HepG2 (cell line): ENCODE data around the gene YWHAE. TPM values are rescaled to one million over a fixed set of nuclear protein-coding genes. Genes with fewer than 3 reads are reported as not detected.

Experiments used
- ATAC-seq: fragments of 200-7000 bp; cut with Tn5 transposase; 3 replicates; pipeline ENCODE4 v1.9.1; 2020; ENCODE audit warnings: mild to moderate bottlenecking, moderate library complexity
- BruUV-seq: library from RNA; stranded (reverse); fragments of 400-500 nt; replicated peaks from 2 replicates; lab custom pipeline; 2021; lab: Mats Ljungman, UMichigan
- CTCF ChIA-PET: fragments of 300-600 bp; formaldehyde crosslinking; extraction: SDS; loops from one replicate; lab custom pipeline; 2021; ENCODE audit warnings: low total read pairs, inconsistent platforms, low intra/inter-chr PET ratio; lab: Yijun Ruan, JAX
- POLR2A ChIA-PET: fragments of 350-600 bp; sonication (Branson Sonifier 250); formaldehyde crosslinking; loops from one replicate; lab custom pipeline; 2020; ENCODE audit warnings: antibody characterized with exemption, inconsistent platforms; lab: Yijun Ruan, JAX
- DNase-seq: peaks from one replicate; pipeline ENCODE4 v3.0.0-alpha.2; 2015; ENCODE audit warnings: low spot score
- FAIRE-seq: peaks from 3 replicates; lab custom pipeline; 2011; peaks lifted over from hg19 to GRCh38; lab: Jason Lieb, UNC
- H2AFZ ChIP-seq: one replicate; pipeline ENCODE4 v1.6.1; 2011; ENCODE audit warnings: low read length, inconsistent platforms
- H3K27ac ChIP-seq: fragments of 300-600 bp; 3 replicates; pipeline ENCODE4 v1.8.0; 2011; ENCODE audit warnings: mixed run types, mild to moderate bottlenecking, mixed read lengths, low read length, inconsistent platforms; ENCODE audit not compliant: insufficient read depth; ENCODE audit errors: extremely low read length
- H3K27me3 ChIP-seq, 2 experiments: fragments of 200-600 bp in 1 of 2; 2 replicates in 1 of 2; 3 replicates in 1 of 2; pipeline versions ENCODE4 v1.6.0 to v1.8.0; 2011; ENCODE audit warnings: low read length in 2 of 2, mild to moderate bottlenecking in 2 of 2, moderate library complexity in 2 of 2, inconsistent platforms in 1 of 2; ENCODE audit not compliant: insufficient read depth in 2 of 2, control insufficient read depth in 1 of 2
- H3K36me3 ChIP-seq, 2 experiments: fragments of 200-600 bp in 1 of 2; replicated peaks in 1 of 2; 2 replicates in 1 of 2; 3 replicates in 1 of 2; pipeline versions ENCODE4 v1.5.1 to v1.8.0; 2011; ENCODE audit warnings: low read length in 2 of 2, inconsistent platforms in 1 of 2; ENCODE audit not compliant: insufficient read depth in 2 of 2, control insufficient read depth in 1 of 2
- H3K4me1 ChIP-seq: 2 replicates; pipeline ENCODE4 v1.5.1; 2012; ENCODE audit warnings: low read length, inconsistent platforms; ENCODE audit not compliant: insufficient read depth
- H3K4me2 ChIP-seq: 2 replicates; pipeline ENCODE4 v1.6.0; 2011; ENCODE audit warnings: low read depth, low read length, inconsistent platforms
- H3K4me3 ChIP-seq, 3 experiments: fragments of 200-600 bp in 1 of 3; sonication (generic), shearing (Covaris generic) in 1 of 3; replicated peaks in 1 of 3; 2 replicates each; pipeline ENCODE4 v1.5.1; 2011 to 2016; ENCODE audit warnings: low read length in 3 of 3, inconsistent platforms in 2 of 3, low read depth in 2 of 3, mild to moderate bottlenecking in 2 of 3, control low read depth in 1 of 3, mixed read lengths in 1 of 3; ENCODE audit not compliant: insufficient read depth in 1 of 3
- H3K79me2 ChIP-seq: one replicate; pipeline ENCODE4 v1.6.1; 2011; ENCODE audit warnings: low read length, inconsistent platforms; ENCODE audit not compliant: insufficient read depth
- H3K9ac ChIP-seq: 2 replicates; pipeline ENCODE4 v1.6.0; 2011; ENCODE audit warnings: mild to moderate bottlenecking, low read depth, low read length, inconsistent platforms; ENCODE audit not compliant: insufficient read depth
- H3K9me3 ChIP-seq: 2 replicates; pipeline ENCODE4 v1.5.1; 2012; ENCODE audit warnings: mild to moderate bottlenecking, low read length
- H4K20me1 ChIP-seq: 2 replicates; pipeline ENCODE4 v1.6.0; 2011; ENCODE audit warnings: inconsistent platforms, mild to moderate bottlenecking, low read length, moderate library complexity; ENCODE audit not compliant: insufficient read depth
- CENPBD1 ChIP-seq: sonication (generic); formaldehyde crosslinking; IDR thresholded peaks from 2 replicates; pipeline ENCODE4 v1.8.0; 2022; ENCODE audit warnings: missing genetic modification reagents, low read depth, mild to moderate bottlenecking, borderline replicate concordance
- FOXP1 ChIP-seq, 2 experiments: fragments of 450-650 bp in 1 of 2; IDR thresholded peaks; 2 replicates each; pipeline ENCODE4 v1.6.1; 2017 to 2018; ENCODE audit warnings: antibody characterized with exemption in 1 of 2
- GLI4 ChIP-seq: sonication (generic); formaldehyde crosslinking; IDR thresholded peaks from 2 replicates; pipeline ENCODE4 v1.5.1; 2020; ENCODE audit warnings: missing genetic modification reagents, mild to moderate bottlenecking, moderate library complexity, borderline replicate concordance
- JUN ChIP-seq: sonication (generic); formaldehyde crosslinking; IDR thresholded peaks from 2 replicates; pipeline ENCODE4 v1.4.0; 2020; ENCODE audit warnings: mild to moderate bottlenecking, missing genetic modification reagents
- KDM3A ChIP-seq: IDR thresholded peaks from 2 replicates; pipeline ENCODE4 v1.6.1; 2018; ENCODE audit warnings: low read depth, missing compliant biosample characterization
- KDM5A ChIP-seq: fragments of 200-600 bp; sonication (generic); IDR thresholded peaks from 2 replicates; pipeline ENCODE4 v1.7.0; 2018; ENCODE audit warnings: antibody characterized with exemption, mild to moderate bottlenecking, low read length, borderline replicate concordance
- ZC3H4 ChIP-seq: sonication (generic); formaldehyde crosslinking; IDR thresholded peaks from 2 replicates; pipeline ENCODE4 v1.4.0; 2020; ENCODE audit warnings: missing genetic modification reagents, borderline replicate concordance
- ZNF644 ChIP-seq: IDR thresholded peaks from 2 replicates; pipeline ENCODE4 v1.6.1; 2016; ENCODE audit warnings: low read depth
- WGBS: methylation state at CpG from one replicate; pipeline ENCODE4 v1.1.6; 2017; ENCODE audit warnings: low lambda C conversion rate; 5-methylcytosine and 5-hydroxymethylcytosine counted together
- in situ Hi-C: cut with HindIII; loops from 2 replicates; pipeline ENCODE4 v1.10.0; 2017; ENCODE audit warnings: low pct_unique_long_range_greater_than_20kb; ENCODE audit not compliant: extremely low pct_ligation_motif_present
- intact Hi-C: fragments of 100-400 bp; cut with micrococcal nuclease; formaldehyde crosslinking; loops from one replicate; pipeline ENCODE4 v1.10.0; 2022; ENCODE audit not compliant: unreplicated experiment
- polyA plus RNA-seq, 8 experiments: library from polyadenylated mRNA; depleted of rRNA in 3 of 8; stranded (reverse) in 7 of 8; unstranded in 1 of 8; fragments of >200 nt; fragmentation: Illumina TruSeq in 4 of 8; extraction: Trizol in 4 of 8; gene quantifications; 2 replicates each; pipeline versions ENCODE4 v1.2.1 to v1.2.3, GENCODE V29; 2011 to 2016; ENCODE audit warnings: low read depth in 4 of 8, missing spikeins in 1 of 8, mixed read lengths in 1 of 8; ENCODE audit not compliant: insufficient read depth in 1 of 8
- total RNA-seq, 5 experiments: library from RNA; depleted of rRNA; stranded (reverse); fragments of >200 nt; fragmentation: Illumina TruSeq; extraction: Trizol; gene quantifications; 2 replicates each; pipeline ENCODE4 v1.2.3, GENCODE V29; 2016; ENCODE audit warnings: low read depth in 1 of 5

The YWHAE gene
- total and polyA plus RNA-seq, 2 of the 13 experiments (the other 11 are each of a cell fraction or from before 2014, with no cell fraction given): 256 to 335 TPM

DNA sequence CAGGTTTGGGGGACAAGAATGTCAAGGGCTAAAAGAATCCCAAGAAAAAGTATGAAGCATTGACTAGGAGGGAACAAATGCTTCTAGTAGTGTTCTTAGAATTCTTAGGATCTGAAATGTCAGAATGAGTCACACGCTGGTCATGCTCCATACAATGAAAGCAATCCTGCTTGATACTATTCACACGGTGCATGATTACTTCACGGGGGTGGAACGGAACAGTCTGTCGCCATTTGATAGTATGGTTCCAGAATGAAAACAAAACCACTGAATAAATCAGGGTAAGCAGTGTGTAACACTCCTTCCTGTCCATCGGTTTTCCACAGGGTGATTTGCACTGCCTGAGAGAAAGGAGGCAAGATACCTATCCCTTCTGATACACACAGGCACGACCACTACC, 22.9 kb upstream of the YWHAE start:
- TF ChIP-seq GLI4 (CRISPR knock-in tag): no peak
- no peak for TF ChIP-seq KDM5A
- no peak for TF ChIP-seq ZC3H4
- no peak for TF ChIP-seq JUN (CRISPR knock-in tag)
- no peak overlapping the region for H3K9ac ChIP-seq
- in situ Hi-C loops: no loop called here
- 0 out of 2 replicates have a peak, but pooled peaks cover 3% of the 10 kb centered on the region for H4K20me1 ChIP-seq
- 91% methylated on average over 7 of the region's 7 CpGs for WGBS
- no peak overlapping the region for H2AFZ ChIP-seq
- peaks cover 11 to 47% of the 10 kb centered on the region in 2 experiments; a peak in 4 of 5 replicates for H3K36me3 ChIP-seq
- CTCF ChIA-PET: no interaction called here
- peaks cover 13% of the 10 kb centered on the region for H3K79me2 ChIP-seq
- H3K4me2 ChIP-seq: no peak overlapping the region
- no peak for ATAC-seq
- no peak for FAIRE-seq
- no peaks in the 10 kb centered on the region for H3K4me1 ChIP-seq
- H3K27ac ChIP-seq: no peak overlapping the region
- POLR2A ChIA-PET: no interaction called here
- intact Hi-C loops: no loop called here
- H3K27me3 ChIP-seq: no peaks in the 10 kb centered on the region
- H3K4me3 ChIP-seq: no peak overlapping the region
- BruUV-seq: no TSS peak
- DNase-seq: no peak
- H3K9me3 ChIP-seq: no peaks in the 10 kb centered on the region

- peaks cover 11 to 45% of the 10 kb centered on the region in 2 experiments; a peak in 4 of 5 replicates for H3K36me3 ChIP-seq
These were observed 21.4 kb upstream of the YWHAE start for GRCh38 chr17:1421470-1421869.

More at GRCh38 chr17:1421470-1421869, 21.4 kb upstream of the YWHAE start:
- H2AFZ ChIP-seq: no peak overlapping the region
- 96% methylated on average over 11 of the region's 11 CpGs for WGBS
- POLR2A ChIA-PET: no interaction called here
- TF ChIP-seq KDM3A (no peak), CENPBD1 (CRISPR knock-in tag) (no peak), ZNF644 (CRISPR knock-in tag) (no peak), FOXP1 (IDR thresholded peaks at IDR 0.05) (no peak), FOXP1 (CRISPR knock-in tag; IDR thresholded peaks at IDR 0.05) (no peak)
- TF ChIP-seq, all 625 proteins: peak for 0
- DNase-seq (no peak), ATAC-seq (no peak), FAIRE-seq (no peak)
- Histone ChIP-seq H3K4me3 (no peak overlapping the region), H3K4me1 (no peaks in the 10 kb centered on the region), H3K4me2 (no peak overlapping the region), H3K9me3 (no peaks in the 10 kb centered on the region), H3K27me3 (no peaks in the 10 kb centered on the region), H4K20me1 (0 out of 2 replicates have a peak, but pooled peaks cover 3% of the 10 kb centered on the region), H3K79me2 (peaks cover 13% of the 10 kb centered on the region), H3K27ac (no peak overlapping the region), H3K9ac (no peak overlapping the region)
- in situ Hi-C loops: no loop called here
- intact Hi-C loops: no loop called here
- CTCF ChIA-PET: no interaction called here
- TSS peak; percentile 63 for BruUV-seq
